Smooth muscle cell (in vitro differentiated cells): Measurements from ENCODE around the gene DGAT2L6. TPM values are rescaled to one million over a fixed set of nuclear protein-coding genes. Genes with fewer than 3 reads are reported as not detected.

ENCODE experiments used
- DNase-seq: peaks from one replicate; lab custom pipeline; 2025; ENCODE audit not compliant: unreplicated experiment; lab: John Stamatoyannopoulos, UW
- H2AFZ ChIP-seq: fragments of 200-600 bp; sonication (generic); 2 replicates; pipeline ENCODE4 v1.6.0; 2016; ENCODE audit warnings: antibody characterized with exemption, low read depth, mild to moderate bottlenecking
- H3F3A ChIP-seq: fragments of 200-600 bp; sonication (generic); 2 replicates; pipeline ENCODE4 v1.6.0; 2017; ENCODE audit warnings: antibody characterized with exemption, low read depth
- H3K27ac ChIP-seq: fragments of 200-600 bp; sonication (generic); 2 replicates; pipeline ENCODE4 v1.5.1; 2016; ENCODE audit warnings: low read depth, mild to moderate bottlenecking
- H3K27me3 ChIP-seq: fragments of 200-600 bp; sonication (generic); 2 replicates; pipeline ENCODE4 v1.6.1; 2016; ENCODE audit warnings: low read depth, mild to moderate bottlenecking
- H3K36me3 ChIP-seq: fragments of 200-600 bp; sonication (generic); 2 replicates; pipeline ENCODE4 v1.5.1; 2016; ENCODE audit warnings: low read depth
- H3K4me1 ChIP-seq: fragments of 200-600 bp; sonication (generic); 2 replicates; pipeline ENCODE4 v1.5.1; 2016; ENCODE audit warnings: low read depth
- H3K4me2 ChIP-seq: fragments of 200-600 bp; sonication (generic); 2 replicates; pipeline ENCODE4 v1.6.0; 2016; ENCODE audit warnings: mild to moderate bottlenecking
- H3K4me3 ChIP-seq: fragments of 200-600 bp; sonication (generic); 2 replicates; pipeline ENCODE4 v1.5.1; 2016; ENCODE audit warnings: mild to moderate bottlenecking
- H3K79me2 ChIP-seq: fragments of 200-600 bp; sonication (generic); 2 replicates; pipeline ENCODE4 v1.6.0; 2016; ENCODE audit warnings: low read depth, mild to moderate bottlenecking
- H3K9ac ChIP-seq: fragments of 200-600 bp; sonication (generic); 2 replicates; pipeline ENCODE4 v1.6.0; 2016; ENCODE audit warnings: low read depth
- H3K9me3 ChIP-seq: fragments of 200-600 bp; sonication (generic); replicated peaks from 2 replicates; pipeline ENCODE4 v1.5.1; 2016; ENCODE audit warnings: low read depth
- H4K20me1 ChIP-seq: fragments of 200-600 bp; sonication (generic); 2 replicates; pipeline ENCODE4 v1.6.0; 2016; ENCODE audit warnings: low read depth
- CTCF ChIP-seq: fragments of 200-600 bp; sonication (generic); IDR thresholded peaks from 2 replicates; pipeline ENCODE4 v1.5.1; 2017; ENCODE audit warnings: borderline replicate concordance, mild to moderate bottlenecking, antibody characterized with exemption; ENCODE audit not compliant: insufficient read depth, poor library complexity, severe bottlenecking
- WGBS: methylation state at CpG from one replicate; pipeline ENCODE4 v1.1.7; 2016; ENCODE audit warnings: low lambda C conversion rate; 5-methylcytosine and 5-hydroxymethylcytosine counted together
- polyA plus RNA-seq: library from polyadenylated mRNA; unstranded; fragments of >200 nt; fragmentation: Nextera tagmentation; extraction: Ambion mirVana; gene quantifications from 2 replicates; pipeline ENCODE4 v1.2.1, GENCODE V29; 2016
- total RNA-seq: library from RNA; depleted of rRNA; stranded (reverse); fragments of >200 nt; gene quantifications from 2 replicates; pipeline ENCODE4 v1.2.3, GENCODE V29; 2014

Gene DGAT2L6
- total and polyA plus RNA-seq, 2 experiments from 2014 or later, result not detected

DNA sequence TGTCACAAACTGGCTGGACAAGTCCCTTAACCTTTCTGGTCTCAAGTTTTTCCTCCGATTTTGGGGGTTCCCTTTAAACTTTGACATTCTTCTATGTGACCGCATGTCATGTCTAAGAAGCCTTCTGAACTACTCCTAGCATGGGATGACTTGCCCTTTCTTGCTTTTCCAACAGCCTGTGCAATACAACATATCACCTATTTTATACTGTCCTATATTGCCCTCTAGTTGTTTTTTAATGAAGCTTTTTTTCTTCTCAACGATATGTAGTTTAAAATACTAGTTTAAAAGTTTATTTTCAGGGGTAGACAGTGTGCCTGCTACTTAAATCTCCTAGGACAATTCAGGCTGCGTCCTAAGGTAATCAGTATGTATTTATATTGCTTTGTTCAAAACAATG is 45.1 kb upstream of the DGAT2L6 start:
- Histone ChIP-seq H3K27me3 (no peaks in the 10 kb centered on the region), H3K79me2 (peaks cover 4% of the 10 kb centered on the region), H3K9me3 (no peaks in the 10 kb centered on the region), H3F3A (no peaks in the 10 kb centered on the region), H4K20me1 (no peaks in the 10 kb centered on the region), H3K9ac (no peak overlapping the region), H3K4me1 (no peaks in the 10 kb centered on the region), H2AFZ (no peak overlapping the region), H3K27ac (no peak overlapping the region), H3K4me3 (peak overlapping the region; percentile 80), H3K36me3 (no peaks in the 10 kb centered on the region), H3K4me2 (no peak overlapping the region)
- 77% methylated on average over 4 of the region's 4 CpGs for WGBS
- DNase-seq, result no peak
- no peak for TF ChIP-seq CTCF

DNA sequence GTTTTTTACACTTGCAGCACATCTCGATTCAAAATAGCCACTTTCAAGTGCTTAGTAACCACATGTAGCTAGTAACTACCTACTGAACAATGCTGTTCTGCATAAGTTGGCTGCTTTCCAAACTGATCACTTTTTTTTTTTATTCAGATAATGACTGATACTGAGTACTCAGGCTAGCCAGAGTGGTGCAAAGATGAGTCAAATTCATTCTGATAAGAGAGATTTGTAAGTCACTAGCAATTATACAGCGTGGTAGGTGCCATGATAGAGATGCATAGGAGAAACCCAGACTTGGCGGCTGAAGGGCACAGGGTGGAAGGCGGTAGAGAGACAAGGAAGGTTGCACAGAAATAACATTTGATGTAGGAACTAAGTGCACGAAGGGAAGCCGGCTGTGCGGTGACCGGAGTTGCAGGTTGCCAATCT is 44.4 kb upstream of the DGAT2L6 start:
- WGBS, result 41% methylated on average over 8 of the region's 8 CpGs
- no peak for TF ChIP-seq CTCF
- Histone ChIP-seq H3K4me3 (peak overlapping the region; percentile 80), H3F3A (no peaks in the 10 kb centered on the region), H3K36me3 (no peaks in the 10 kb centered on the region), H3K4me2 (peak overlapping the region; percentile 87), H2AFZ (peak overlapping the region; percentile 85), H3K79me2 (peaks cover 4% of the 10 kb centered on the region), H3K27me3 (no peaks in the 10 kb centered on the region), H3K9ac (peak overlapping the region; percentile 92), H4K20me1 (no peaks in the 10 kb centered on the region), H3K27ac (peak overlapping the region; percentile 89), H3K9me3 (no peaks in the 10 kb centered on the region), H3K4me1 (no peaks in the 10 kb centered on the region)
- no peak for DNase-seq

GRCh38 chrX:70133303-70134115 is 43.8 kb upstream of the DGAT2L6 start, which contains the start of gene IGBP1:
Gene IGBP1 (plus strand): TSS chrX:70133447. CDS start chrX:70133948, 501 bp downstream.
- H4K20me1 ChIP-seq, result no peaks in the 10 kb centered on the region
- no peaks in the 10 kb centered on the region for H3K27me3 ChIP-seq
- peak within 1 kb of the TSS; percentile 92 for H3K9ac ChIP-seq
- no peaks in the 10 kb centered on the region for H3K9me3 ChIP-seq
- no peaks in the 10 kb centered on the region for H3F3A ChIP-seq
- peaks cover 4% of the 10 kb centered on the region for H3K79me2 ChIP-seq
- DNase-seq, result peak; percentile 25
- H3K4me3 ChIP-seq, result peak within 1 kb of the TSS; percentile 80
- H3K4me1 ChIP-seq, result no peaks in the 10 kb centered on the region
- peak within 1 kb of the TSS; percentile 85 for H2AFZ ChIP-seq
- H3K36me3 ChIP-seq, result no peaks in the 10 kb centered on the region
- peak within 1 kb of the TSS; percentile 87 for H3K4me2 ChIP-seq
- H3K27ac ChIP-seq, result peak within 1 kb of the TSS; percentile 89
- WGBS, result 45% methylated on average over 57 of the region's 59 CpGs
- peak; percentile 53 for TF ChIP-seq CTCF

GRCh38 chrX:70134116-70134477 is 43.2 kb upstream of the DGAT2L6 start:
- Histone ChIP-seq H3K9ac (peak overlapping the region; percentile 92), H3K27me3 (no peaks in the 10 kb centered on the region), H3K4me3 (peak overlapping the region; percentile 80), H3K4me1 (no peaks in the 10 kb centered on the region), H3K9me3 (no peaks in the 10 kb centered on the region), H3F3A (no peaks in the 10 kb centered on the region), H2AFZ (peak overlapping the region; percentile 85), H3K4me2 (peak overlapping the region; percentile 87), H3K79me2 (peaks cover 4% of the 10 kb centered on the region), H4K20me1 (no peaks in the 10 kb centered on the region), H3K36me3 (no peaks in the 10 kb centered on the region), H3K27ac (peak overlapping the region; percentile 89)
- DNase-seq, result no peak
- TF ChIP-seq CTCF, result no peak
- WGBS, result 36% methylated on average over 12 of the region's 12 CpGs
